Endothelial cell of umbilical vein (primary cell): ENCODE measurements around the gene ADCYAP1.

Experiments
- CTCF ChIP-seq, 2 donors: IDR thresholded peaks; 1 replicate in 1 of 2; 2 replicates in 1 of 2; pipeline ENCODE4 v1.5.1; 2011; ENCODE audit warnings: low read length in 2 of 2, mild to moderate bottlenecking in 2 of 2, moderate library complexity in 2 of 2, control low read depth in 1 of 2, inconsistent platforms in 1 of 2, low read depth in 1 of 2; ENCODE audit not compliant: insufficient read depth in 1 of 2; ENCODE audit errors: extremely low read depth in 1 of 2
- EZH2 ChIP-seq: IDR thresholded peaks from 2 replicates; pipeline ENCODE4 v1.6.1; 2012; ENCODE audit warnings: borderline replicate concordance, low read depth, mild to moderate bottlenecking, moderate library complexity, low read length, inconsistent platforms; ENCODE audit not compliant: severe bottlenecking
- FOS ChIP-seq: IDR thresholded peaks from 2 replicates; pipeline ENCODE4 v1.6.1; 2011; ENCODE audit warnings: mild to moderate bottlenecking, low read length, moderate library complexity, borderline replicate concordance; ENCODE audit not compliant: insufficient read depth
- MAX ChIP-seq: IDR thresholded peaks from 2 replicates; pipeline ENCODE4 v1.6.1; 2011; ENCODE audit not compliant: insufficient read depth, insufficient read length
- POLR2A ChIP-seq: IDR thresholded peaks from 2 replicates; pipeline ENCODE4 v1.6.1; 2012; ENCODE audit warnings: low read depth, mild to moderate bottlenecking, control low read depth, low read length
- POLR2AphosphoS5 ChIP-seq: IDR thresholded peaks from 2 replicates; pipeline ENCODE4 v1.6.1; 2012; ENCODE audit warnings: low read depth, mild to moderate bottlenecking, control low read depth, low read length, moderate library complexity; ENCODE audit not compliant: insufficient read depth

DNA sequence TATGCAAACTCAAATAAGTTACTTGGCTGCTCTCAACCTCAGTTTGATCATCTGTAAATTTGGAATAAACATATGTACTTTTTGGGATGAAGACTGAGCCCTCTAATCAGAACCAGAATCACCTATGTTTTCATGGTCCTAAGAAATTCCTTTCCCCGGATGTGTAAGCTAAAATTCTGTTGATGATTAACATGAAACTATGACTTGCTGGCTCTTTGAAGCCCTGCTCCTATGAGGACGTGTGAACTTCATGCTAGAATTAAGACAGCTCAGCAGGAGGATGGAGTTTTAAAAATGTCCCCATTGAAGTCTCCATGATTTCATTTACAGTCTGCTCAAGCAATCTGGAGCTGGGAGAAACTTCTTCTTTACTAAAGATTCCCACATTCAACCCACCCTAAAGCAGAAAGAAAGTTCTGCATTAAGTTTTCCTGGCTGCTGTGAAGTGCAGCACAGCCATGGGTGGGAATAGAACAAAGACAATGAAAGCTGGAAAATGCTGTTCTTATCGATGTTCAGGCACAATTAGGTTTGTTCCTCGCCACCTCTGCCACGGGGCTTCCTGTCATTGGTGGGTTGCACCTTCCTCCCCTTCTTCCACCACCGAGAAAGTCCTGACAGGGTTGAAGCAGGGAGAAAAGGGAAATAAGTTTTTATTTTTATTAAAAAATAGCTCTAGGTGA is 50.9 kb downstream of the ADCYAP1 start:
- TF ChIP-seq CTCF (IDR thresholded peaks at IDR 0.05; ENCODE audit: extremely low read depth in 1 of 2, insufficient read depth in 1 of 2, low read depth in 1 of 2, low read length in 2 of 2) (no peak), POLR2A (no peak), MAX (no peak), EZH2 (no peak), POLR2AphosphoS5 (no peak), FOS (no peak)
